ENCODE measurements around the gene ARPP21. TPM values are rescaled to one million over a fixed set of nuclear protein-coding genes. Genes with fewer than 3 reads are reported as not detected.

Gene ARPP21
- total RNA-seq, 1 experiment from 2014 or later = not detected

- DNase-seq (ENCODE audit: low spot score) = no peak
- in situ Hi-C loops (cut with HindIII; ENCODE audit: low sequenced_read_pairs) = no loop called here
These were observed 118.8 kb downstream of the ARPP21 start for GRCh38 chr3:35757991-35758757.

- in situ Hi-C loops (cut with HindIII; ENCODE audit: low sequenced_read_pairs) = no loop called here
- peak; percentile 96 for DNase-seq (ENCODE audit: low spot score)
These were observed 120.8 kb downstream of the ARPP21 start for GRCh38 chr3:35760146-35760545.

GRCh38 chr3:35761311-35761710 is 122.0 kb downstream of the ARPP21 start:
- DNase-seq (ENCODE audit: low spot score) = no peak
- in situ Hi-C loops (cut with HindIII; ENCODE audit: low sequenced_read_pairs) = no loop called here

GRCh38 chr3:35772381-35773015 is 133.2 kb downstream of the ARPP21 start:
- DNase-seq (ENCODE audit: low spot score) = no peak
- in situ Hi-C loops (cut with HindIII; ENCODE audit: low sequenced_read_pairs) = no loop called here

GRCh38 chr3:35773417-35773816 is 134.1 kb downstream of the ARPP21 start:
- DNase-seq (ENCODE audit: low spot score) = no peak
- in situ Hi-C loops (cut with HindIII; ENCODE audit: low sequenced_read_pairs) = no loop called here

GRCh38 chr3:35776346-35776745 is 137.0 kb downstream of the ARPP21 start:
- DNase-seq (ENCODE audit: low spot score) = no peak
- in situ Hi-C loops (cut with HindIII; ENCODE audit: low sequenced_read_pairs) = no loop called here

GRCh38 chr3:35777065-35777464 is 137.7 kb downstream of the ARPP21 start:
- DNase-seq (ENCODE audit: low spot score) = no peak
- in situ Hi-C loops (cut with HindIII; ENCODE audit: low sequenced_read_pairs) = no loop called here

- no peak for DNase-seq (ENCODE audit: low spot score)
- in situ Hi-C loops (cut with HindIII; ENCODE audit: low sequenced_read_pairs) = no loop called here
These were observed 138.5 kb downstream of the ARPP21 start for GRCh38 chr3:35777563-35778554.

GRCh38 chr3:35779611-35780010 is 140.3 kb downstream of the ARPP21 start:
- DNase-seq (ENCODE audit: low spot score) = no peak
- in situ Hi-C loops (cut with HindIII; ENCODE audit: low sequenced_read_pairs) = no loop called here

GRCh38 chr3:35780800-35781199 is 141.5 kb downstream of the ARPP21 start:
- no peak for DNase-seq (ENCODE audit: low spot score)

GRCh38 chr3:35781558-35781957 is 142.2 kb downstream of the ARPP21 start:
- in situ Hi-C loops (cut with HindIII; ENCODE audit: low sequenced_read_pairs) = no loop called here
- DNase-seq (ENCODE audit: low spot score) = no peak

More at GRCh38 chr3:35780800-35781199, 141.5 kb downstream of the ARPP21 start:
- in situ Hi-C loops (cut with HindIII; ENCODE audit: low sequenced_read_pairs) = no loop called here

- DNase-seq (ENCODE audit: low spot score) = no peak
- in situ Hi-C loops (cut with HindIII; ENCODE audit: low sequenced_read_pairs) = no loop called here
These were observed 143.0 kb downstream of the ARPP21 start for GRCh38 chr3:35782355-35782754.

- DNase-seq (ENCODE audit: low spot score) = no peak
- in situ Hi-C loops (cut with HindIII; ENCODE audit: low sequenced_read_pairs) = no loop called here
These were observed 144.8 kb downstream of the ARPP21 start for GRCh38 chr3:35784169-35784568.

GRCh38 chr3:35785234-35785888 is 146.0 kb downstream of the ARPP21 start:
- no peak for DNase-seq (ENCODE audit: low spot score)

GRCh38 chr3:35787936-35788335 is 148.6 kb downstream of the ARPP21 start:
- no peak for DNase-seq (ENCODE audit: low spot score)
- in situ Hi-C loops (cut with HindIII; ENCODE audit: low sequenced_read_pairs) = no loop called here

More at GRCh38 chr3:35785234-35785888, 146.0 kb downstream of the ARPP21 start:
- in situ Hi-C loops (cut with HindIII; ENCODE audit: low sequenced_read_pairs) = no loop called here

- in situ Hi-C loops (cut with HindIII; ENCODE audit: low sequenced_read_pairs) = no loop called here
- DNase-seq (ENCODE audit: low spot score) = peak; percentile 66
These were observed 149.9 kb downstream of the ARPP21 start for GRCh38 chr3:35789042-35789831.

- in situ Hi-C loops (cut with HindIII; ENCODE audit: low sequenced_read_pairs) = no loop called here
- peak; percentile 60 for DNase-seq (ENCODE audit: low spot score)
These were observed 151.4 kb downstream of the ARPP21 start for GRCh38 chr3:35790764-35791163.

- in situ Hi-C loops (cut with HindIII; ENCODE audit: low sequenced_read_pairs) = no loop called here
- DNase-seq (ENCODE audit: low spot score) = no peak
These were observed 154.3 kb downstream of the ARPP21 start for GRCh38 chr3:35793667-35794066.

Measured in G401 (cell line).